ENCODE results near the gene TULP1.
A peak's percentile ranks its signal among the peaks of the same experiment; 100 is the strongest.

The TULP1 gene

DNA sequence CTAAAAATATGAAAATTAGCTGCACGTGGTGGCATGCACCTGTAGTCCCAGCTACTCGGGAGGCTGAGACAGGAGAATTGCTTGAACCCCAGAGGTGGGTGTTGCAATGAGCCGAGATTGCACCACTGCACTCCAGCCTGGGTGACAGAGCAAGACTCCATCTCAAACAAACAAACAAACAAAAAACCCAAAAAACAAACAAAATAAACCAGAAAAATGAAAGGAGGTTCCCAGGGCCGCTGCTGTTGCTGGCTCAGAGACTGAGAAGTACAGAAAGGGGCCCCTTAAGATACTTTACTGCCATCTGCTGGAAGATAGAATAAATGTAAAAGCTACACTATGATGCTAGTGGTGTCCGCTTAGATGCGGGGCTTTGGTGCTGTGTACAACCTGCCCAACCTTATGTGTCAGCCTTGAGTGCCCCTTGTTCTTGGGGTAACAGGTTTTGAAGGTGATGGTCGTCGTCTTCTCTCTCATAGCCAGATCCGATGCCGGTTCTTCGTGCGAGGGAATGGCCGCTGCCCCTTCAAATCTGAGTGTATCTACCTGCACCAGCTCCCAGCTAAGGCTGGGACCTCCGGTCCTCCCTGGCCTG lies 63.3 kb downstream of the TULP1 start:
- Histone ChIP-seq H3K27ac (ENCODE audit: poor library complexity, severe bottlenecking) (no peak overlapping the region), H3K4me3 (ENCODE audit: severe bottlenecking) (no peak overlapping the region), H3K36me3 (ENCODE audit: low read depth) (peaks cover 1% of the 10 kb centered on the region; the same call in 1 of the 2 replicates), H3K4me1 (ENCODE audit: insufficient read depth, poor library complexity, severe bottlenecking) (peaks cover 9% of the 10 kb centered on the region), H3K27me3 (ENCODE audit: insufficient read depth, poor library complexity, severe bottlenecking) (no peaks in the 10 kb centered on the region), H3K9me3 (ENCODE audit: severe bottlenecking) (no peaks in the 10 kb centered on the region)
- TF ChIP-seq, protein P1, sequence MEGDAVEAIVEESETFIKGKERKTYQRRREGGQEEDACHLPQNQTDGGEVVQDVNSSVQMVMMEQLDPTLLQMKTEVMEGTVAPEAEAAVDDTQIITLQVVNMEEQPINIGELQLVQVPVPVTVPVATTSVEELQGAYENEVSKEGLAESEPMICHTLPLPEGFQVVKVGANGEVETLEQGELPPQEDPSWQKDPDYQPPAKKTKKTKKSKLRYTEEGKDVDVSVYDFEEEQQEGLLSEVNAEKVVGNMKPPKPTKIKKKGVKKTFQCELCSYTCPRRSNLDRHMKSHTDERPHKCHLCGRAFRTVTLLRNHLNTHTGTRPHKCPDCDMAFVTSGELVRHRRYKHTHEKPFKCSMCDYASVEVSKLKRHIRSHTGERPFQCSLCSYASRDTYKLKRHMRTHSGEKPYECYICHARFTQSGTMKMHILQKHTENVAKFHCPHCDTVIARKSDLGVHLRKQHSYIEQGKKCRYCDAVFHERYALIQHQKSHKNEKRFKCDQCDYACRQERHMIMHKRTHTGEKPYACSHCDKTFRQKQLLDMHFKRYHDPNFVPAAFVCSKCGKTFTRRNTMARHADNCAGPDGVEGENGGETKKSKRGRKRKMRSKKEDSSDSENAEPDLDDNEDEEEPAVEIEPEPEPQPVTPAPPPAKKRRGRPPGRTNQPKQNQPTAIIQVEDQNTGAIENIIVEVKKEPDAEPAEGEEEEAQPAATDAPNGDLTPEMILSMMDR (IDR thresholded peaks at IDR 0.05; ENCODE audit: poor library complexity, severe bottlenecking), result peak; percentile 88
- ATAC-seq (ENCODE audit: low read depth) (peak; percentile 66), DNase-seq (ENCODE audit: low spot score) (no peak)

DNA sequence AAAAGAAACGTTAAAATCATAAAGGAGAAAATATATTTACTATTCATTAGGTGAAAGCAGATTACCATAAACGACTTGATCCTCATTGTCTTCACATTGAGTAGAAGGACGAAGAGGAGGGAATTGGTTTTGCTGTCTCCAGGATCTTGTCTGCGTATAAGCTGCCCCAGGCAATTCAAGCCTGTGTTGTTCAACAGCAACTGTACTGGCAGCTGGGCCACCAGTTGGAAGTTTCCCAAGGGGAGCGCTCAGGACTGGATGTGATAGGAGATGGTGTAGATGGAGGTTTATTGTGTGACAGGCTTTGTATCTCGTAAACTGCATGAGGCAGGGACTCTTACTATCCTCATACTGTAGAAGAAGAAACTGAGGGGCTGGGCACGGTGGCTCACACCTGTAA lies 64.5 kb downstream of the TULP1 start:
- Histone ChIP-seq H3K9me3 (ENCODE audit: severe bottlenecking) (no peaks in the 10 kb centered on the region), H3K27ac (ENCODE audit: poor library complexity, severe bottlenecking) (no peak overlapping the region), H3K4me1 (ENCODE audit: insufficient read depth, poor library complexity, severe bottlenecking) (no peaks in the 10 kb centered on the region), H3K4me3 (ENCODE audit: severe bottlenecking) (no peak overlapping the region), H3K27me3 (ENCODE audit: insufficient read depth, poor library complexity, severe bottlenecking) (no peaks in the 10 kb centered on the region), H3K36me3 (ENCODE audit: low read depth) (no peaks in the 10 kb centered on the region)
- TF ChIP-seq, protein P1 (IDR thresholded peaks at IDR 0.05; ENCODE audit: poor library complexity, severe bottlenecking), result no peak
- DNase-seq (ENCODE audit: low spot score) (no peak), ATAC-seq (ENCODE audit: low read depth) (no peak)
